K562 (cell line): Measurements from ENCODE around the gene NBR1. TPM values are rescaled to one million over a fixed set of nuclear protein-coding genes. Genes with fewer than 3 reads are reported as not detected.
A peak's percentile ranks its signal among the peaks of the same experiment; 100 is the strongest.

Source experiments
- CREB1 ChIP-seq, 2 experiments: sonication (generic) in 1 of 2; formaldehyde crosslinking in 1 of 2; IDR thresholded peaks; 2 replicates each; pipeline versions ENCODE4 v1.6.1 to v1.8.0; 2012 to 2022; ENCODE audit warnings: inconsistent platforms in 1 of 2, mild to moderate bottlenecking in 1 of 2, missing genetic modification reagents in 1 of 2, moderate library complexity in 1 of 2
- DPF2 ChIP-seq: fragments of 450-650 bp; IDR thresholded peaks from 2 replicates; pipeline ENCODE4 v1.6.1; 2016
- EGR1 ChIP-seq: fragments of 450-650 bp; conservative IDR thresholded peaks from 2 replicates; pipeline ENCODE4 v1.6.1; 2017; ENCODE audit warnings: mild to moderate bottlenecking
- EHMT2 ChIP-seq: fragments of 450-650 bp; IDR thresholded peaks from 2 replicates; pipeline ENCODE4 v1.6.1; 2018; ENCODE audit warnings: antibody characterized with exemption
- EP400 ChIP-seq: fragments of 450-650 bp; IDR thresholded peaks from 2 replicates; pipeline ENCODE4 v1.6.1; 2017; ENCODE audit warnings: antibody characterized with exemption, mild to moderate bottlenecking, moderate library complexity
- HLTF ChIP-seq: fragments of 450-650 bp; IDR thresholded peaks from 2 replicates; pipeline ENCODE4 v1.6.1; 2016
- HMGXB4 ChIP-seq: sonication (generic); formaldehyde crosslinking; IDR thresholded peaks from 2 replicates; pipeline ENCODE4 v1.8.1; 2023; ENCODE audit warnings: mild to moderate bottlenecking, missing genetic modification reagents
- KLF13 ChIP-seq: fragments of 450-650 bp; IDR thresholded peaks from 2 replicates; pipeline ENCODE4 v1.6.1; 2016; ENCODE audit warnings: missing genetic modification characterization, low read depth, mild to moderate bottlenecking, missing compliant biosample characterization, moderate library complexity, borderline replicate concordance
- MAFG ChIP-seq: fragments of 450-650 bp; conservative IDR thresholded peaks from 2 replicates; pipeline ENCODE4 v1.6.1; 2016; ENCODE audit warnings: missing genetic modification characterization, missing compliant biosample characterization
- NR1H2 ChIP-seq: sonication (generic); formaldehyde crosslinking; IDR thresholded peaks from 2 replicates; pipeline ENCODE4 v1.4.0; 2020; ENCODE audit warnings: mild to moderate bottlenecking, missing genetic modification reagents
- NUFIP1 ChIP-seq: fragments of 450-650 bp; IDR thresholded peaks from 2 replicates; pipeline ENCODE4 v1.6.1; 2018; ENCODE audit not compliant: partially characterized antibody
- OTX1 ChIP-seq: fragments of 450-650 bp; formaldehyde crosslinking; IDR thresholded peaks from 2 replicates; pipeline ENCODE4 v1.4.0; 2022; ENCODE audit warnings: mild to moderate bottlenecking
- PATZ1 ChIP-seq: fragments of 250-450 bp; sonication (Bioruptor Pico); IDR thresholded peaks from 2 replicates; pipeline ENCODE4 v1.5.0; 2020; ENCODE audit warnings: mild to moderate bottlenecking, borderline replicate concordance
- PURB ChIP-seq: sonication (generic); formaldehyde crosslinking; IDR thresholded peaks from 2 replicates; pipeline ENCODE4 v1.9.0; 2021; ENCODE audit warnings: low read depth, mild to moderate bottlenecking, missing genetic modification reagents
- SNIP1 ChIP-seq: fragments of 450-650 bp; IDR thresholded peaks from 2 replicates; pipeline ENCODE4 v1.7.1; 2017; ENCODE audit warnings: low read depth, mild to moderate bottlenecking
- SREBF1 ChIP-seq: fragments of 150-350 bp; IDR thresholded peaks from 2 replicates; pipeline ENCODE4 v1.6.1; 2014; ENCODE audit warnings: antibody characterized with exemption, low read depth, low read length, borderline replicate concordance
- THAP12 ChIP-seq: fragments of 250-450 bp; sonication (Bioruptor Pico); IDR thresholded peaks from 2 replicates; pipeline ENCODE4 v1.9.0; 2021; ENCODE audit warnings: mild to moderate bottlenecking, inconsistent platforms
- ZFX ChIP-seq: sonication (generic); formaldehyde crosslinking; IDR thresholded peaks from 2 replicates; pipeline ENCODE4 v1.8.0; 2022; ENCODE audit warnings: mild to moderate bottlenecking, missing genetic modification reagents, moderate library complexity
- polyA plus RNA-seq, 8 experiments: library from polyadenylated mRNA; depleted of rRNA in 4 of 8; stranded (reverse) in 5 of 8; unstranded in 3 of 8; fragments of >200 nt; fragmentation: Nextera tagmentation in 2 of 8; fragmentation: Illumina TruSeq in 1 of 8; extraction: Ambion mirVana in 2 of 8; extraction: Trizol in 1 of 8; gene quantifications; 2 replicates each; pipeline versions ENCODE4 v1.2.1 to v1.2.3, GENCODE V29; 2011 to 2014; ENCODE audit warnings: inconsistent platforms in 1 of 8, missing spikeins in 1 of 8
- total RNA-seq, 7 experiments: library from RNA; depleted of rRNA in 6 of 7; stranded (reverse); fragments of >200 nt in 6 of 7; fragmentation: Illumina TruSeq in 2 of 7; extraction: Trizol in 2 of 7; gene quantifications; 2 replicates each; pipeline versions ENCODE4 v1.2.1 to v1.2.3, GENCODE V29; 2011 to 2021; ENCODE audit warnings: low replicate concordance in 1 of 7
- TF ChIP-seq, protein P1 (sequence below): fragments of 450-650 bp; formaldehyde crosslinking; IDR thresholded peaks from 2 replicates; pipeline ENCODE4 v1.4.0; 2020; ENCODE audit warnings: mild to moderate bottlenecking
- TF ChIP-seq, protein P2 (sequence below): sonication (generic); formaldehyde crosslinking; IDR thresholded peaks from 2 replicates; pipeline ENCODE4 v1.4.0; 2020; ENCODE audit warnings: mild to moderate bottlenecking, missing genetic modification reagents

NBR1 gene
- total and polyA plus RNA-seq, 9 of the 15 experiments (the other 6 are each of a cell fraction or from before 2014, with no cell fraction given) = 4.2 to 70.1 (median 39.9) TPM

- TF ChIP-seq HMGXB4 (CRISPR knock-in tag) (0 out of 2 replicates have a peak, but pooled peaks have one; percentile 34), ZFX (no peak), EHMT2 (no peak), EP400 (peak; percentile 73), THAP12 (CRISPR knock-in tag) (no peak), HLTF (no peak), OTX1 (CRISPR knock-in tag) (no peak), DPF2 (peak; percentile 38; the same call in 1 of the 2 replicates), PURB (CRISPR knock-in tag) (no peak), KLF13 (tag) (no peak), PATZ1 (CRISPR knock-in tag) (no peak), NUFIP1 (no peak), SNIP1 (no peak), NR1H2 (CRISPR knock-in tag) (no peak), MAFG (no peak), EGR1 (peak; percentile 17), CREB1 (IDR thresholded peaks at IDR 0.05) (peak; percentile 97), CREB1 (CRISPR knock-in tag; IDR thresholded peaks at IDR 0.05) (peak; percentile 90), SREBF1 (no peak)
- TF ChIP-seq, protein P1, sequence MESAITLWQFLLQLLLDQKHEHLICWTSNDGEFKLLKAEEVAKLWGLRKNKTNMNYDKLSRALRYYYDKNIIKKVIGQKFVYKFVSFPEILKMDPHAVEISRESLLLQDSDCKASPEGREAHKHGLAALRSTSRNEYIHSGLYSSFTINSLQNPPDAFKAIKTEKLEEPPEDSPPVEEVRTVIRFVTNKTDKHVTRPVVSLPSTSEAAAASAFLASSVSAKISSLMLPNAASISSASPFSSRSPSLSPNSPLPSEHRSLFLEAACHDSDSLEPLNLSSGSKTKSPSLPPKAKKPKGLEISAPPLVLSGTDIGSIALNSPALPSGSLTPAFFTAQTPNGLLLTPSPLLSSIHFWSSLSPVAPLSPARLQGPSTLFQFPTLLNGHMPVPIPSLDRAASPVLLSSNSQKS = no peak
- TF ChIP-seq, protein P2, sequence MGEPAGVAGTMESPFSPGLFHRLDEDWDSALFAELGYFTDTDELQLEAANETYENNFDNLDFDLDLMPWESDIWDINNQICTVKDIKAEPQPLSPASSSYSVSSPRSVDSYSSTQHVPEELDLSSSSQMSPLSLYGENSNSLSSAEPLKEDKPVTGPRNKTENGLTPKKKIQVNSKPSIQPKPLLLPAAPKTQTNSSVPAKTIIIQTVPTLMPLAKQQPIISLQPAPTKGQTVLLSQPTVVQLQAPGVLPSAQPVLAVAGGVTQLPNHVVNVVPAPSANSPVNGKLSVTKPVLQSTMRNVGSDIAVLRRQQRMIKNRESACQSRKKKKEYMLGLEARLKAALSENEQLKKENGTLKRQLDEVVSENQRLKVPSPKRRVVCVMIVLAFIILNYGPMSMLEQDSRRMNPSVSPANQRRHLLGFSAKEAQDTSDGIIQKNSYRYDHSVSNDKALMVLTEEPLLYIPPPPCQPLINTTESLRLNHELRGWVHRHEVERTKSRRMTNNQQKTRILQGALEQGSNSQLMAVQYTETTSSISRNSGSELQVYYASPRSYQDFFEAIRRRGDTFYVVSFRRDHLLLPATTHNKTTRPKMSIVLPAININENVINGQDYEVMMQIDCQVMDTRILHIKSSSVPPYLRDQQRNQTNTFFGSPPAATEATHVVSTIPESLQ = 0 out of 2 replicates have a peak, but pooled peaks have one; percentile 57
These were observed 761 bp upstream of the NBR1 start (continued) for GRCh38 chr17:43170140-43170765.
